IMR-90 (cell line): ENCODE measurements around the gene SLC25A11. TPM values are rescaled to one million over a fixed set of nuclear protein-coding genes. Genes with fewer than 3 reads are reported as not detected.

Experiments used
- ATAC-seq: fragments of 200-7000 bp; cut with Tn5 transposase; 2 replicates; pipeline ENCODE4 v1.9.1; 2020; ENCODE audit warnings: low read depth, mild to moderate bottlenecking, moderate library complexity
- BruUV-seq: library from RNA; stranded (reverse); fragments of 400-500 nt; replicated peaks from 2 replicates; lab custom pipeline; 2021; lab: Mats Ljungman, UMichigan
- CTCF ChIA-PET: fragments of 300-600 bp; formaldehyde crosslinking; extraction: SDS; loops from one replicate; lab custom pipeline; 2021; ENCODE audit warnings: antibody characterized with exemption; lab: Yijun Ruan, JAX
- POLR2A ChIA-PET: fragments of 300-600 bp; sonication (Branson Sonifier 250); formaldehyde crosslinking; loops from one replicate; lab custom pipeline; 2022; ENCODE audit warnings: antibody characterized with exemption; ENCODE audit not compliant: unreplicated experiment; lab: Charles Lee
- DNase-seq: peaks from one replicate; pipeline ENCODE4 v3.0.0; 2013
- H2AFZ ChIP-seq: replicated peaks from 2 replicates; pipeline ENCODE3; 2013; ENCODE audit warnings: low read length, mild to moderate bottlenecking; ENCODE audit not compliant: poor library complexity
- H2AK5ac ChIP-seq: 2 replicates; pipeline ENCODE4 v1.6.1; 2013; ENCODE audit warnings: low read depth, low read length, inconsistent platforms
- H2AK9ac ChIP-seq: replicated peaks from 2 replicates; pipeline ENCODE3; 2013; ENCODE audit warnings: mild to moderate bottlenecking, low read depth, low read length, moderate library complexity; ENCODE audit not compliant: poor library complexity
- H2BK120ac ChIP-seq: 2 replicates; pipeline ENCODE4 v1.6.1; 2013; ENCODE audit warnings: low read depth, low read length, inconsistent platforms
- H2BK15ac ChIP-seq: 3 replicates; pipeline ENCODE4 v1.6.1; 2013; ENCODE audit warnings: low read depth, low read length, inconsistent platforms
- H2BK20ac ChIP-seq: 2 replicates; pipeline ENCODE4 v1.6.1; 2013; ENCODE audit warnings: low read depth, mild to moderate bottlenecking, inconsistent platforms, low read length, moderate library complexity
- H2BK5ac ChIP-seq: 2 replicates; pipeline ENCODE4 v1.6.1; 2013; ENCODE audit warnings: mild to moderate bottlenecking, low read depth, low read length, inconsistent platforms; ENCODE audit not compliant: poor library complexity, severe bottlenecking
- H3K14ac ChIP-seq: replicated peaks from 2 replicates; pipeline ENCODE4 v1.6.1; 2013; ENCODE audit warnings: low read depth, low read length, inconsistent platforms
- H3K18ac ChIP-seq: 2 replicates; pipeline ENCODE4 v1.6.1; 2013; ENCODE audit warnings: low read depth, low read length, control low read depth
- H3K23ac ChIP-seq: 2 replicates; pipeline ENCODE4 v1.6.1; 2013; ENCODE audit warnings: low read depth, low read length, inconsistent platforms
- H3K27ac ChIP-seq: 2 replicates; pipeline ENCODE4 v1.5.1; 2013; ENCODE audit warnings: mild to moderate bottlenecking, control low read depth, low read length; ENCODE audit not compliant: insufficient read depth
- H3K27me3 ChIP-seq: 2 replicates; pipeline ENCODE4 v1.6.1; 2013; ENCODE audit warnings: low read length; ENCODE audit not compliant: control insufficient read depth, insufficient read depth
- H3K36me3 ChIP-seq: 2 replicates; pipeline ENCODE4 v1.6.1; 2013; ENCODE audit warnings: low read length, mixed read lengths; ENCODE audit not compliant: control insufficient read depth, insufficient read depth
- H3K4ac ChIP-seq: 2 replicates; pipeline ENCODE4 v1.6.1; 2013; ENCODE audit warnings: low read depth, low read length, inconsistent platforms
- H3K4me1 ChIP-seq: 2 replicates; pipeline ENCODE4 v1.6.1; 2013; ENCODE audit warnings: low read length, mixed read lengths; ENCODE audit not compliant: control insufficient read depth, insufficient read depth
- H3K4me2 ChIP-seq: 2 replicates; pipeline ENCODE4 v1.6.1; 2013; ENCODE audit warnings: low read depth, mild to moderate bottlenecking, control low read depth, low read length, moderate library complexity
- H3K4me3 ChIP-seq: 2 replicates; pipeline ENCODE4 v1.5.1; 2013; ENCODE audit warnings: low read depth, mild to moderate bottlenecking, control low read depth, low read length, moderate library complexity; ENCODE audit not compliant: insufficient read depth
- H3K56ac ChIP-seq: 2 replicates; pipeline ENCODE4 v1.6.1; 2013; ENCODE audit warnings: low read length, inconsistent platforms; ENCODE audit not compliant: insufficient read depth; ENCODE audit errors: extremely low read depth
- H3K79me1 ChIP-seq, 2 experiments: 2 replicates each; pipeline ENCODE4 v1.6.1; 2013; ENCODE audit warnings: low read length in 2 of 2, inconsistent platforms in 1 of 2, low read depth in 1 of 2
- H3K9ac ChIP-seq: 2 replicates; pipeline ENCODE4 v1.6.1; 2013; ENCODE audit warnings: low read depth, low read length, control low read depth
- H3K9me1 ChIP-seq: 2 replicates; pipeline ENCODE4 v1.6.1; 2013; ENCODE audit warnings: low read length, inconsistent platforms; ENCODE audit not compliant: insufficient read depth
- H3K9me3 ChIP-seq: 2 replicates; pipeline ENCODE4 v1.6.1; 2013; ENCODE audit warnings: low read length; ENCODE audit not compliant: control insufficient read depth, insufficient read depth
- H4K20me1 ChIP-seq: 2 replicates; pipeline ENCODE4 v1.6.1; 2013; ENCODE audit warnings: low read length, inconsistent platforms; ENCODE audit not compliant: insufficient read depth
- H4K5ac ChIP-seq: 2 replicates; pipeline ENCODE4 v1.6.1; 2013; ENCODE audit warnings: mild to moderate bottlenecking, low read depth, low read length, control low read depth
- H4K8ac ChIP-seq, 2 experiments: 2 replicates each; pipeline ENCODE4 v1.6.1; 2013; ENCODE audit warnings: low read depth in 2 of 2, low read length in 2 of 2, control low read depth in 1 of 2, inconsistent platforms in 1 of 2
- H4K91ac ChIP-seq: 2 replicates; pipeline ENCODE4 v1.6.1; 2013; ENCODE audit warnings: low read depth, low read length, inconsistent platforms; ENCODE audit not compliant: insufficient read depth
- BHLHE40 ChIP-seq: fragments of 150-350 bp; IDR thresholded peaks from 2 replicates; pipeline ENCODE4 v1.6.1; 2016; ENCODE audit warnings: mild to moderate bottlenecking, low read depth, low read length
- CEBPB ChIP-seq: IDR thresholded peaks from 2 replicates; pipeline ENCODE4 v1.6.1; 2012; ENCODE audit warnings: low read depth, low read length, improper control_type of control experiment
- CHD1 ChIP-seq: IDR thresholded peaks from 2 replicates; pipeline ENCODE4 v1.6.1; 2012; ENCODE audit warnings: low read depth, low read length, improper control_type of control experiment
- MAFK ChIP-seq: IDR thresholded peaks from 2 replicates; pipeline ENCODE4 v1.6.1; 2012; ENCODE audit warnings: low read depth, low read length, improper control_type of control experiment
- MAZ ChIP-seq: IDR thresholded peaks from 2 replicates; pipeline ENCODE4 v1.6.1; 2012; ENCODE audit warnings: low read depth, mild to moderate bottlenecking, low read length, improper control_type of control experiment, moderate library complexity, borderline replicate concordance
- MXI1 ChIP-seq: IDR thresholded peaks from 2 replicates; pipeline ENCODE4 v1.6.1; 2012; ENCODE audit warnings: low read depth, mild to moderate bottlenecking, low read length, moderate library complexity, borderline replicate concordance
- NFE2L2 ChIP-seq: fragments of 150-350 bp; IDR thresholded peaks from 2 replicates; pipeline ENCODE4 v1.6.1; 2016; ENCODE audit warnings: low read depth, mild to moderate bottlenecking, low read length
- POLR2A ChIP-seq: IDR thresholded peaks from 2 replicates; pipeline ENCODE4 v1.6.1; 2012; ENCODE audit warnings: mild to moderate bottlenecking, low read depth, low read length
- RAD21 ChIP-seq: IDR thresholded peaks from 2 replicates; pipeline ENCODE4 v1.6.1; 2012; ENCODE audit warnings: low read length, improper control_type of control experiment
- RCOR1 ChIP-seq: IDR thresholded peaks from 2 replicates; pipeline ENCODE4 v1.6.1; 2012; ENCODE audit warnings: mild to moderate bottlenecking, low read length, improper control_type of control experiment; ENCODE audit not compliant: insufficient replicate concordance
- RFX5 ChIP-seq: IDR thresholded peaks from 2 replicates; pipeline ENCODE4 v1.8.0; 2012; ENCODE audit warnings: low read depth, mild to moderate bottlenecking, low read length, moderate library complexity
- WGBS, 2 experiments: methylation state at CpG; one replicate each; pipeline versions ENCODE4 v1.1.5 to v1.1.7; 2013; ENCODE audit warnings: missing lambda C conversion rate in 2 of 2; ENCODE audit not compliant: insufficient read length in 1 of 2; ENCODE audit errors: extremely low coverage in 2 of 2; 5-methylcytosine and 5-hydroxymethylcytosine counted together
- dilution Hi-C: fragments of 300-500 bp; cut with HindIII; formaldehyde crosslinking; loops from one replicate; pipeline ENCODE4 v1.14.3; 2018; ENCODE audit warnings: low sequenced_read_pairs; ENCODE audit not compliant: unreplicated experiment
- in situ Hi-C: fragments of 300-500 bp; cut with MboI; formaldehyde crosslinking; loops from 3 replicates; pipeline ENCODE4 v1.14.3; 2019; ENCODE audit warnings: low sequenced_read_pairs, inconsistent platforms, mixed read lengths
- intact Hi-C: fragments of 100-400 bp; cut with micrococcal nuclease; formaldehyde crosslinking; loops from 2 replicates; pipeline ENCODE4 v1.10.0; 2022
- polyA plus RNA-seq, 3 experiments: library from polyadenylated mRNA; depleted of rRNA; stranded (reverse); fragments of >200 nt; gene quantifications; 2 replicates each; pipeline ENCODE4 v1.2.3, GENCODE V29; 2012; ENCODE audit warnings: low replicate concordance in 1 of 3
- total RNA-seq: library from RNA; depleted of rRNA; stranded (reverse); fragments of >200 nt; gene quantifications from 2 replicates; pipeline ENCODE4 v1.2.3, GENCODE V29; 2012
- TF ChIP-seq, protein P1 (sequence below): fragments of 150-350 bp; IDR thresholded peaks from 2 replicates; pipeline ENCODE4 v1.6.1; 2017; ENCODE audit warnings: mild to moderate bottlenecking, antibody characterized with exemption, low read length, low read depth

The SLC25A11 gene
- total and polyA plus RNA-seq, 2 of the 4 experiments (the other 2 are of a cell fraction) = 35.0 to 62.2 TPM

DNA sequence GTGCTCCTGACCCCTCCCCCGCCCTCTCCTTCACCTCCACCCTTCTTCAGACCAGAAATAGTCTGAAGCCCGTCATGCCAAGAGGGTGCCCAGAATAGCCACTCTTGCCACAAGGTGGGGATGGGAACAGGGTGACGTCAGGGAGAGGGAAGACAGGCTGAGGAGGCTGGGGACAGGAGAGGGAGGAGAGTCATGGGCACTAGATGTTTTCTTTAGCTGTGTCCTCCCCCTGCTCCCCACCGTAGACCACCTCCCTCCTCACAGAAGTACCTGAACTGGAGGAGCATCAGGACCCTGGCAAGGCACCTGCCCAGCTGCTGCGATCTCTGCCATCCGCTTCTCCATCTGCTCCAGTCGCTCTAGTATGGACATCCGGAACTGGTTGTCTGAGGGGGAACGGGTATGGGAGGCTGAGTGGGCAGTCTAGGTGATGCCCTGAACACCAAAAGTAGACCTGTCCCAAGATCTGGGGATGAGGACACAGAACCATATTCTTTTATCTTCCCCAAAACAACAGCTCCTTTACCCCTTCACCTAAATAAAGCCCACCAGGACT lies 34.3 kb upstream of the SLC25A11 start:
- intact Hi-C loops = no loop called here
- Histone ChIP-seq H3K36me3 (peaks cover 54% of the 10 kb centered on the region), H4K8ac (no peak overlapping the region), H3K14ac (no peak overlapping the region), H3K4me1 (peaks cover 10% of the 10 kb centered on the region), H3K79me1 (peaks cover 10 to 54% of the 10 kb centered on the region in 2 experiments; a peak in 2 of 4 replicates), H2BK120ac (no peak overlapping the region), H3K27ac (no peak overlapping the region), H3K4me2 (no peak overlapping the region), H3K18ac (no peak overlapping the region), H2BK5ac (no peak overlapping the region), H3K9me1 (peaks cover 29% of the 10 kb centered on the region), H3K4me3 (no peak overlapping the region), H2BK20ac (no peak overlapping the region), H3K9me3 (no peaks in the 10 kb centered on the region), H4K5ac (no peak overlapping the region), H3K4ac (no peak overlapping the region), H3K27me3 (no peaks in the 10 kb centered on the region), H2AK5ac (no peak overlapping the region), H4K20me1 (peaks cover 6% of the 10 kb centered on the region; the same call in 1 of the 2 replicates), H4K91ac (no peak overlapping the region), H3K56ac (no peak overlapping the region), H3K9ac (no peak overlapping the region), H2AFZ (no peak overlapping the region), H2AK9ac (peak overlapping the region; percentile 17), H3K23ac (no peak overlapping the region), H2BK15ac (no peak overlapping the region)
- ChIA-PET POLR2A (no interaction called here), CTCF (no interaction called here)
- no peak for TF ChIP-seq NFE2L2
- TF ChIP-seq, protein P1, sequence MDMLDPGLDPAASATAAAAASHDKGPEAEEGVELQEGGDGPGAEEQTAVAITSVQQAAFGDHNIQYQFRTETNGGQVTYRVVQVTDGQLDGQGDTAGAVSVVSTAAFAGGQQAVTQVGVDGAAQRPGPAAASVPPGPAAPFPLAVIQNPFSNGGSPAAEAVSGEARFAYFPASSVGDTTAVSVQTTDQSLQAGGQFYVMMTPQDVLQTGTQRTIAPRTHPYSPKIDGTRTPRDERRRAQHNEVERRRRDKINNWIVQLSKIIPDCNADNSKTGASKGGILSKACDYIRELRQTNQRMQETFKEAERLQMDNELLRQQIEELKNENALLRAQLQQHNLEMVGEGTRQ = no peak
- no peak for TF ChIP-seq CEBPB
- TF ChIP-seq POLR2A = no peak
- TF ChIP-seq MAFK = no peak
- TF ChIP-seq MXI1 = no peak
- TF ChIP-seq RCOR1 = no peak
- TF ChIP-seq BHLHE40 = no peak
- no peak for TF ChIP-seq RFX5
- no peak for TF ChIP-seq CHD1
- TF ChIP-seq RAD21 = no peak
- no peak for TF ChIP-seq MAZ
- BruUV-seq = no TSS peak
- ATAC-seq = no peak
- WGBS, 2 experiments = no CpG with 5 or more reads among the region's 9 CpGs
- DNase-seq = no peak
- dilution Hi-C loops = no loop called here
- in situ Hi-C loops = no loop called here
